T-helper 9 cell (primary cell): Measurements from ENCODE around the gene ASF1B.
"Not testable (repeated sequence)": the region's sequence is repeated elsewhere in the genome, so short reads cannot be mapped to it uniquely, and the experiment has no call there.

Experiments
- DNase-seq: peaks from one replicate; pipeline ENCODE4 v3.0.0-alpha.2; 2020
- total RNA-seq, 2 donors: gene quantifications; one replicate each; lab custom pipeline; 2026; lab: John Stamatoyannopoulos, UW

ASF1B gene
- 0.24 to 2.2 reads per million in 2 donors for total RNA-seq

GRCh38 chr19:14136509-14137281, at the start of gene ASF1B:
TSS of gene ASF1B (minus strand) at chr19:14136589. CDS start at chr19:14136456, 133 bp downstream.
- peak; percentile 93 for DNase-seq

GRCh38 chr19:14185691-14186090, 49.3 kb upstream of the ASF1B start:
- DNase-seq = not testable (repeated sequence)

- no peak for DNase-seq
Observed at GRCh38 chr19:14185158-14185557, 48.8 kb upstream of the ASF1B start.

- no peak for DNase-seq
Observed at GRCh38 chr19:14183741-14184350, 47.5 kb upstream of the ASF1B start.

- DNase-seq = no peak
Observed at GRCh38 chr19:14182476-14182875, 46.1 kb upstream of the ASF1B start.

- DNase-seq = no peak
Observed at GRCh38 chr19:14181906-14182305, 45.5 kb upstream of the ASF1B start.

GRCh38 chr19:14181199-14181598, 44.8 kb upstream of the ASF1B start:
- DNase-seq = not testable (repeated sequence)

- DNase-seq = no peak
Observed at GRCh38 chr19:14177496-14178074, 41.2 kb upstream of the ASF1B start.

- no peak for DNase-seq
Observed at GRCh38 chr19:14175351-14175792, 39.0 kb upstream of the ASF1B start.

- DNase-seq = no peak
Observed at GRCh38 chr19:14174883-14175282, 38.5 kb upstream of the ASF1B start.

- no peak for DNase-seq
Observed at GRCh38 chr19:14168993-14169392, 32.6 kb upstream of the ASF1B start.

GRCh38 chr19:14168259-14168972, 32.0 kb upstream of the ASF1B start:
- no peak for DNase-seq

GRCh38 chr19:14167576-14168138, 31.3 kb upstream of the ASF1B start:
- peak; percentile 18 for DNase-seq

- DNase-seq = no peak
Observed at GRCh38 chr19:14166999-14167575, 30.7 kb upstream of the ASF1B start.

- no peak for DNase-seq
Observed at GRCh38 chr19:14165990-14166830, 29.8 kb upstream of the ASF1B start.

GRCh38 chr19:14164724-14165493, 28.5 kb upstream of the ASF1B start:
- DNase-seq = no peak

GRCh38 chr19:14164082-14164481, 27.7 kb upstream of the ASF1B start:
- no peak for DNase-seq

- DNase-seq = no peak
Observed at GRCh38 chr19:14162871-14163297, 26.5 kb upstream of the ASF1B start.

GRCh38 chr19:14161305-14161704, 24.9 kb upstream of the ASF1B start:
- DNase-seq = no peak

- no peak for DNase-seq
Observed at GRCh38 chr19:14160017-14160703, 23.8 kb upstream of the ASF1B start.
